HG02970 (cell line): Measurements from ENCODE around the gene HS6ST3.

Experiments used
- ATAC-seq: cut with Tn5 transposase; IDR thresholded peaks from one replicate; pipeline ENCODE4 v1.9.1; 2021; ENCODE audit warnings: mild to moderate bottlenecking, moderate library complexity, moderate number of reproducible peaks; ENCODE audit not compliant: unreplicated experiment, low FRiP score

Gene HS6ST3

DNA sequence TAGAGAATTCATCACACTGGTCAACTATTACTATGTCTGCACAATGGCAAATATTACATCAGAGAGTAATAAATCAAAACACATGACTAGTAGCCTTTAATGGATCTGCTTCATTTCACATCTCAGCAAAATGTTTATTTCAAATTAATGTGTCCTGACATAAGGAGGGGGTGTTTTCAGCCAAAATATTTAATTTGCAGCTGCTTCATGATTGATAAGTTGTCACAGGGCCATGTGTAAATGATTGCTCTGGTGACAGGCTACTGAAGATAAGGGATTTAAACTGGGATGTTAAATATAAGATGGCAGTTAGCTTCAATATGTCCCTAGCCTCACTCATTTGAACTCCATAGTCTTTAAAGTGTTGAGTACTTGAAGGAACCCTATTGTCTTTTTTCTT, 601.1 kb downstream of the HS6ST3 start:
- no peak for ATAC-seq

GRCh38 chr13:96696389-96696900, 606.5 kb downstream of the HS6ST3 start:
- no peak for ATAC-seq

DNA sequence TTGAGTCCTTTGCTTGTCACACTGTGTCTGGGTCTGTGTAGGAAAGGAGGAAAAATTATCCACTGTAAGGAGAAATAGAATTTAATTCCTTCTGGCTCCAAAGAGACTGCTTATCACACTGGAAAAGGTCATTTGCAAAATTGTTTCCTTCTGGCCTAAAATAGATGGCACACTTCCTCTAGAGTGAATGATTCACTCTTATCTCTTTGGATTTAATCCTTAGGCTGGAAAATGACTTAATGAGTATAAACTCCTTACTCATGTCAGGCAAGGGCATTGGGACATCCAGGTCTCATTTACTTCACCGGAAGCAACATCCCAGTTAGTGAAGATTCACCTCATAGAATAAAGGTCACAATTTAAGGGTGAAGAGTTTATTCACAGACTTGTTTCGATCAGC, 610.8 kb downstream of the HS6ST3 start:
- no peak for ATAC-seq

GRCh38 chr13:96707146-96707545, 617.2 kb downstream of the HS6ST3 start:
- ATAC-seq, result no peak

GRCh38 chr13:96710166-96710862, 620.4 kb downstream of the HS6ST3 start:
- no peak for ATAC-seq

DNA sequence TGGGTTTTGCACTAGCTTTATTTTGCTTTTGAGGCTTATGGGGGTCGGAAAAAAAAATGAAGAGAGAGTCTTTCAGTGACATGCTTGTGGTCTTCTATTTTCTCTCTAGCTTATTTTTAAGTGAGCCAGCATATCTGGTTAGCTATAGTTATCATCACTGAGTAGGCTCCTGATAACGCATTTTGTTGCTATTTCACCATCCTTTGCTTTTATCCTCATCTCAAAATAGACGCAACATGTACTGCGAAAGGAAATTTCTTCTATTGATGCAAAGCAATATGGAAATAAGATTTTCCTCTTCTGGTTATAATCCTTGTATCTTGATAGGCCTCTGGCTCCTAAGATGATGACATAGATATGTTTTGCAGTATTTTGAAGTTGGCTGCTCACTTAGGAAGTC, 630.5 kb downstream of the HS6ST3 start:
- no peak for ATAC-seq

- ATAC-seq, result no peak
Observed at GRCh38 chr13:96726651-96727050, 636.7 kb downstream of the HS6ST3 start.

GRCh38 chr13:96728463-96728862, 638.6 kb downstream of the HS6ST3 start:
- ATAC-seq, result no peak

- no peak for ATAC-seq
Observed at GRCh38 chr13:96730676-96731075, 640.8 kb downstream of the HS6ST3 start.

GRCh38 chr13:96734499-96734898, 644.6 kb downstream of the HS6ST3 start:
- no peak for ATAC-seq

DNA sequence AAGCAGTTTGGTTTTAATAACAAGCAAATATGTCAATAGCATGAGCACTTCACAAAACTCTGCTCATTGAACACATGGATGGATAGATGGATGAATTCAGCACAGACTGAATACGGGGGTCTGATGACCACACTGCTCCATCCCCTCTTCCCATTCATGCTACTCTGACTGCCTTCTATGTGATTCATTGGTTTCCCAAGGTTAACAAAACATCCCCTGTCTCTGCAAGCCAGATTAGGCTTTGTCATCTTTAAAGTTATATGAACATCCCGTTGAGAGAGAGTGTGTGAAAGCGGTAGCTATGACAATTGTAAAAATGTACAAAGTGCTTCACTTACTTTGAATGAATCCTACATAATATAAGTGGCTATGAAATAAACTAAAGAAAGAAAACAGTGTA, 651.9 kb downstream of the HS6ST3 start:
- ATAC-seq, result no peak

GRCh38 chr13:96743296-96744089, 653.6 kb downstream of the HS6ST3 start:
- no peak for ATAC-seq

- ATAC-seq, result no peak
Observed at GRCh38 chr13:96744367-96745331, 654.7 kb downstream of the HS6ST3 start.

- ATAC-seq, result no peak
Observed at GRCh38 chr13:96746886-96747285, 657.0 kb downstream of the HS6ST3 start.

DNA sequence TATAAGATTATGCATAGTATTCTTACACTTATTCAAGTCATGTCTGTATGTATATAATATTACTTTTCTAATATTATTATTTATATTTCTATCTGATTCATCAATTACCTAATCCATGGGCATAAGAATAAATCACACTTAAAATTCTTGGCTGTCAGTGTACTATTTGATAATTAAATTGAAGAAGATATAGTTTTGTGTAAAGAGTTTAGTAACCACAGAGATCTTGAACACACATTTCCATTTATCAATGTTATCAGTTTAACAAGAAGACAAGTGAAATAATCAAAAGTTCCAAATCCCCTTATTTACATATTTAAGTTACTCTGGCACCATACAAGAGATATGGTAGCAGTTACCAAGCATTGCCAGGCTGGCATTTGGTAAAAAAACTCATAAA, 659.9 kb downstream of the HS6ST3 start:
- no peak for ATAC-seq

DNA sequence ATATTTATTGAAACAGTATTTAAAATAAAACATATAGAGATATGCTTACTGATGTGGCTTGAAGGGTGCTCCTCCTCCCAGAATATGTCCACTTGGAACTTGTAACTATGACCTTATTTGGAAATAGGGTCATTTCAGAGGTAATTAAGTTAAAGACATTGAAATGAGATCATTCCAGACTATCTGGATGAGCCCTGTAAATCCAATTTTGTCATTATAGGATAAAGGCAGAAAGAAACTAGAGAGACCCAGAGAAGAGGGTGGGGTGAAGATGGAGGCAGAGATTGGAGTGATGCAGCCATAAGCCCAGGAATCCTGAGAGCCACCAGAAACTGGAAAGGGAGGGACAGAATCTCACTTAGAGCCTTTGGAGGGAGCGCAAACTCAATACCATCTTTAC, 661.2 kb downstream of the HS6ST3 start:
- ATAC-seq, result no peak

GRCh38 chr13:96762876-96763275, 673.0 kb downstream of the HS6ST3 start:
- ATAC-seq, result no peak

DNA sequence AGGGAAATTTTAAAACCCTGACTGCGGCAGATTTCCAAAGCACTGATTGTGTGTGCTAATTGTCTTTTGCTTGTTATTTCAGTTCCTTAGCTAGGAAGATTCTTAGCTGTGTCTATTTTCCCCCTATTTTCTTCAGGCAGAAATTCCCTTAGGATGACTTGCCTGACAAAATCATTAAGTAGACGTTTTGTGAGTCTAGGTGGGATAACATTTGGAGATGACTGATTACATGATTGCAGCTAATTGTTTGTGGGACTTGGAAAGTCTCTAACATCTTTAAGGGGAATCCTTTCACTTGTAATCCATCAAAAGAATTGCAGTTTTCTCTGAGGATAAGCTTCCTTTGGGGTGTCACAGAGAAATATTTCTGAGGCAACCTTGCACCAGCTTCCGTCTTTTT, 676.4 kb downstream of the HS6ST3 start:
- no peak for ATAC-seq

DNA sequence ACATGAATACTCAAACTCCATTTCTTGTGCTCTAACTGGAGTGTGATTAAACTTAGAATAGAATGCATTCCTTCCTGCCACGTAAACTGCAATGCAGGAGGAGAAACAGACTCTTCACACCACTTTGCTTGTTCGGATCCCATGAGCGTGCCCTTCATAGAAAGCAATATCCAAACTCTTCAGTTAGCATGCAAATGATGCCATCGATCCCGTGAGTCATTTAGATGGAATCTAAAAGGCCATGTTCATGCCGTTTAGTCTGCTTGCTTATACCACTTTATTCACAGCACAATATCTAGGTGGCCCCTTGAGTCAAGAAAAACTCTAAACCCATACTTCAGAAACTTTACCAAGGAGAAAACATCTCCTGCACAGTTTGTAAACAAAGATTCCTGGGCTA, 678.6 kb downstream of the HS6ST3 start:
- ATAC-seq, result no peak

DNA sequence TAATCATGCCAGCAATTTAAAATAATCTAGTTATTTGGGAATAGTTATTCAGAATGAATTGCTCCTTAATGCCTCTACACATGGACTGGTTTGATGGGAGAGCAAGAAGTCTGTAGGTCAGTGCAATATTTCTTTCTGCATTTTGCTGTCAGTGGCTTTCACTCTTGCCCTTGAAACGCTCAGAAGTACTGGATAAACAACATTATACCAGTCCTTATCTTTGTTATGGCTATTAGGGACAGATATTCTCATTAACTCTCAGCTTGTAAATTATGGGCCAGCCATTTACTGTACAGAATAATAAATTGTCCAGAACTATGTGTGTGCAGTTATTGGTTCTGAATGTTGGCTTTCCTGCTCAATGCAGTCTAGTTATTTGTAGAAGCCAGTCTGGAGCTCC, 680.0 kb downstream of the HS6ST3 start:
- ATAC-seq, result no peak
